GM21737 (cell line): ENCODE data around the gene TMEM53.

Experiments used
- ATAC-seq: cut with Tn5 transposase; IDR thresholded peaks from one replicate; pipeline ENCODE4 v1.9.1; 2021; ENCODE audit warnings: mild to moderate bottlenecking, moderate library complexity; ENCODE audit not compliant: unreplicated experiment

The TMEM53 gene

DNA sequence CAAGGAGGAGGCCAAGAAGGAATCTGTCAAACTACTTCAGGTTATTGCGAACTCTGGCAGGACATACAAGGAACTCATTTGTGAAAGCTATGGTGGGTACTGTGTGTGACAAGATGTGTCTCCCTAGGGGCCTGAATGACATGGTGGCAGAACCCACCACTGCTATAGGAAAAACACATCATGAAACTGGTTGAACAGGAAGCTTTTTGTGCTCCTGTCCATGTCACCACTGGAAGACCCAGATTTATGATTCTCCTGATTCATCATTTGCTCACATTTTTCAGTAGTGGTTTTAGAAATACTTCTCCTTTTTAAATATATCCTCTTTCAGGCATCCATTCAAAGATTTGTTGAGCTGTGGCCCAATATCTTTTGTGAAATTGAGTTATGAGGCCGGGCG is 23.9 kb upstream of the TMEM53 start:
- ATAC-seq, result no peak

DNA sequence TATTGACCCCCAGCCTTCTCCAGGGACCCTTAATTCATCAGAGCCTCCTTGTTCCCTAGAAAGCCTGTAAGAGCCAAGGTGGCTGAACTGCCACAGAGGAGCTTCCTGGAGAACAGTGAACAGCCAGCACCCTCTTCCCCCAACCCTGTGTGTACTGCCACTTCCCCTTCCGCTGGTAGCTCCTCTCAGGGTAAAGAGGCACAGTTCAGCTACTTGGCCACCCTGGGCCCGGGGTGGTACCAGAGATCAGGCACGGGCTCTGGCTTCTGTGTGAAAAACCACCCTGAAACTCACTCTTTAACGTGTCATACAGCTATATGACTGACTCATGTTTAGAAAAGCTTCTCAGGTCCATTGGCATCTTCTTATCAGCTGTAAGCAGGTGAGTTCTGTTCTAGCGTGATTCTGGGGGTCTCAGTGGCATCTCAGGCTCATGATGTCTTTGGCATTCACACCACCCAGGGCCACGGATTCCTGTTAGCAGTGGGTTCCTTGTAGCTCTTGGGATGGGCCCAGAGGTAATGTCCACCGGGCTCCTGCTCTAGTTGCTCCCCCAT is 22.6 kb upstream of the TMEM53 start:
- ATAC-seq, result no peak

- no peak for ATAC-seq
Observed at GRCh38 chr1:44696101-44696500, 21.8 kb upstream of the TMEM53 start.

- ATAC-seq, result no peak
Observed at GRCh38 chr1:44695671-44696070, 21.4 kb upstream of the TMEM53 start.

DNA sequence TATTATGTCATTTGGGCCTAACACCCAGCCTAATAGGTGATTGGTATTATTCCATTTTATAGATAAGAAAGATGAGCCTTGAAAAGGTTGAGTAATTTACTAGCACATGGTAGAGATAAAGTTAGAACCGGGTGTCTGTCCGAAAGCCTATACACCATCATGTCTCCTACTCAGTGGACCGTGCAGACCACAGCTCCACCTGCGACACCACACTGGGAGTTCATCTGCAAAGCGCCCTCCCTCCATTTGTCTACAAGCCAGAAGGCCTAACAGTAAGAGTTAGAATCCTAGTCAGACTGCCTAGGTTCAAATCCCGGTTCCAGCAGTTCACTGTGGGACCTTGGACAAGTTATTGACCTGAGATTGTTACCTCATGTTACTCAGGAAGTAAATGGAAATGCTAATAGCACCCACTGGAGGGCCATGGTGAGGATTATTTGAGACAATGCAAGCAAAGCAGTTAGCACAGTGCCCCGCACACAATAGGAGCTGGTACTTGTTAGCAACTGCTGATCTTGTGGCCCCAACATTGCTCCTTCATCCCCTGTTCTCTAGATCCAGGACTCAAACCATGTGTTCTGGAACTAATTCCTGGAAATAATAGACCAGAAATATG is 20.7 kb upstream of the TMEM53 start:
- peak; percentile 60 for ATAC-seq

DNA sequence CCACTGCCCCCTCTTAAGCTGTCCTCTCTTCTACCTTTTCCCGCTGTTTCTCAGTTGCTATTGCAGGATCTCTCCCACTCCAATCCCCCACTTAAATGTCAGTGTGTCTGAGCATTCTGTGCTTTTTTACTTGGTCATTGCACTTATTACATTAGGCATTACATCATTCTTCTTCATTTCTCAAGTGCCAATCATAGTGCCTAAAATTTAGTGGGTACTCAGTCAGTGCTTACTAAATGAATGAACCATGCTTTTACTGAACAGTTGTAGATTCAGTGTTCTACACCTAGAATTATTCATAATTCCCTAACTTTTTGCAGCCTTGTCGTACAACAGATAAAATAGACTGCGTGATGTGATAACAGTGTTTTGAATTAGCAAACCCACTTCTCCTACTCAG is 19.6 kb upstream of the TMEM53 start:
- no peak for ATAC-seq

- no peak for ATAC-seq
Observed at GRCh38 chr1:44693159-44693558, 18.9 kb upstream of the TMEM53 start.

DNA sequence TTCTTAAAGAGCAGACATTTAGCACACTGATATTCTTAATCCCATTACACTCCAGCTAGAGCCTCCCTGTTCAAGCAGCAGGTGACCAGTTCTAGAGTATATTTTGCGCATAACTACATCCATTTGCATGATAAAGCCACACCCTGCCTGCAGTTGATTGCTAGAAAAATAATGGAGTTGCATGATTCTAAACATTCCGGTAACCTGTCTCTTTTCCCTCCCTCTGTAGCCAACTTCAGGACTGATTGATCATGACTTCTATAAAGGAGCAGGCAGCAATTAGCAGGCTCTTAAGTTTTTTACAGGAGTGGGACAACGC is 15.1 kb upstream of the TMEM53 start:
- ATAC-seq, result no peak

DNA sequence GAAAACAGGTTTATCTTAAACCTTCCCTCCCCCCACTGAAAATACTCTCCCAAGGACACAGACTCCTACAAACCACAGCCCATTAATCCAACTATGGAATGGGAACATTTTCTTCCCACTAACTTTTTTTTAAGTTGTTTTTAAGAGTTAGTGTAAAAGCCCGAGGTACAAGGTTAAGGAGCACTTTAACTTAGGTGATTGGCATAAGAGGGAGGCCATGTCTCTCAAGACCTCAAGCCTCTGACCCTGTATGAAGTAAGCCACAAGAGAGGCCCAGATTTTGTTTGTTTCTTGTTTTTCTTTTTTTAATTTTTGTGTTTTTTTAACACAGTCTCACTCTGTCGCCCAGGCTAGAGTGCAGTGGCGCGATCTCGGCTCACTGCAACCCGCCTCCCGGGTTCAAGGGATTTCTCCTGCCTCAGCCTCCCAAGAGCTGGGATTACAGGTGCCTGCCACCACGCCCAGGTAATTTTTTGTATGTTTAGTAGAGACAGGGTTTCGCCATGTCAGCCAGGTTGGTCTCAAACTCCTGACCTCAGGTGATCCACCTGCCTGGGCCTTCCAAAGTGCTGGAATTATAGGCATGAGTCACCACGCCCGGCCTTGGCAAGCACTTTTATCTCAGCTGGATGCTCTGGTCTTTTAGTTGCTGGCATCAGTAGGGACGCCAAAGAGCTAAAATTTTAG is 14.6 kb upstream of the TMEM53 start:
- no peak for ATAC-seq

GRCh38 chr1:44685881-44686280 is 11.6 kb upstream of the TMEM53 start:
- no peak for ATAC-seq

GRCh38 chr1:44685218-44685617 is 10.9 kb upstream of the TMEM53 start:
- ATAC-seq, result no peak

DNA sequence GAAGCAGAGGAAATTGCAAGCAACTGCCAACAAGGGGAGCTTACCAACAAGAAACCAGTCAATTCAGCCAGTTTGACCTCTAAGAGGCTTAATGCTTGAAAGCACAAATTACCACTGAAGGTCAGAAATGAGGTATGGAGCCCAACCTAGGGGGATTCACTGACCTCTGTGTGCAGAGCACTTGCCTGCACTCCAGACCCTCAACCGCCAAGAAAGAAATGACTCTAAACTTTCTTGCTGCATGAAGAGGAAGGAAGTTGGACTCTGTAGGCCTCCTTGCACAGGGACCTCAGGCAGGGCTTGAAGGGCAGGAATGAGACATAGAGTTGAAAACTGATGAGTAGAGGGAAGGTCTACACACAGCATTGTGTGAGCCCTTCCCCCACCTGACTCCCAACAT is 10.2 kb upstream of the TMEM53 start:
- peak; percentile 79 for ATAC-seq

DNA sequence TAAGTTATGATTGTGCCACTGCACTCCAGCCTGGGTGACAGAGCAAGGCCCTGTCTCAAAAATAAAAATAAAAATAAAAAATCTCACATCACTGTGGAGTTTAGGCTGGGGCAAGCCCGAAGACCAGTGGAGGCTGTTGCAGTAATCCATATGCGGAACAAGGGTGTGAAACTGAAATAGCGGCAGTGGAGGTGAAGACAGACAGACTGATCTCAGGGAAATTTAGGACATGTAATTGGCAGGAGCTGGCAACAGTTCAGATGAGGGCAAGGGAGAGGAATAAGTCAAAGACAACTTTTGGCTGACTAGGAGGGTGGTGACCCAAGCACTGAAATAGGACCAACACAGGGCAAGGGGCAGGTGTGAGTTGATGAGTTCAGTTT is 8.6 kb upstream of the TMEM53 start:
- ATAC-seq, result no peak

DNA sequence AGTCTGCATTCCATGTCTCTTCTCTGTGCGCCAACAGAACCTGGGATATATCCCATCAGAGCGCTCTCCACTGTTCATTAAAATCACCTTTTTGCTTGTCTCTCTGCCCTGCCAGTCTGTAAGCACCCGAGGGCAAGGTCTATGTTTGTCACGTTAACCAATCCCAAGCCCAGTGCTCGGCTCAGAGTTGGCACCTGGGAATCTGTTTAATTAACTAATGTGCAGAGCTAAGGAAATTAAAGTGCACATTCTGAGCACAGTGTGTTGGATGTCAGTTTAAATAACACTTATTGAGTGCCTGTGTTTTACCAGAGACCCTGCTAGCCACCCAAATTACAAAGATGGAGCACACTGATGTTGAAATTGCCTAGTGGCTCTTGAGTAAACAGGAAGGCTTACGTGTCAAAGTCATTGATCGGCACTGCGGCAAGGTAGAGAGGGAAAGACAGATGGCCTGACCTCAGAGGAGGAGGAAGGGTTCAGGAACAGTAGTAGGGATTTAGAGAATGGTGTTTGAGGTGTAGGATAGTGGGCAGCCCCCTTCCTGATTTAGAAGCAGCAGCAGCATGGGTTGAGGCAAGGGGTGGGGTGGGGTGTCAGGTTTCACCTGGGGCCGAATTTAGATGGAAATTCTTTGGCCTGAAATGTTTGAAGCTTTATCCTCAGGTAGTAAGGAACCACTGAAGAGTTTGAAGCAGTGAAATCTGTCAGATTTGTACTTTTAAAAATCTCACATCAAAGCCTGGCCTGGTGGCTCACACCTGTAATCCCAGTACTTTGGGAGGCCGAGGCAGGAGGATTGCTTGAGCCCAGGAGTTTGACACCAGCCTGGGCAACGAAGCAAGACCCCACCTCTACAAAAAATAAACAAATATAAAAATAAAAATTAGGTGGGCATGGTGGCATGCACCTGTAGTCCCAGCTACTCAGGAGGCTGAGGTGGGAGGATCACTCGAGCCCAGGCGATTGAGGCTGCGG is 7.9 kb upstream of the TMEM53 start:
- no peak for ATAC-seq

DNA sequence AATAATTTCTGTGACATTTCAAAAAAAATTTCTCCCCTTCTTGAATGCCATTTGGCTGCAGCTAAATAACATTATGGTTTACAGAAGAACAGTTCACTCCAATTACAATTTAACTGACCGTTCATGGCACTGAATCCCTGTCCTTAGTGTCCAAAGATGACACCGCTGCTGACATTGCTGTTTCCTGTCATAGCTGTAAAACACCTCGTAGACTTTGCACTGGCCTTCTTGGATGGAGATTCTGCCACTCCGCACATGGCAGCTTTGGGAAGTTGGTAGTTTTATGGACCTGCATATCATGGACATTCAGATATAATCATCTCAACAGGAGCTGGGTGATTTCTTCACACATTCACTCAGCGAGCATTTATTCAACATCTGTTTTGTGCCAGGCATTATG is 5.2 kb upstream of the TMEM53 start:
- ATAC-seq, result no peak

GRCh38 chr1:44678626-44679025 is 4.3 kb upstream of the TMEM53 start:
- no peak for ATAC-seq

DNA sequence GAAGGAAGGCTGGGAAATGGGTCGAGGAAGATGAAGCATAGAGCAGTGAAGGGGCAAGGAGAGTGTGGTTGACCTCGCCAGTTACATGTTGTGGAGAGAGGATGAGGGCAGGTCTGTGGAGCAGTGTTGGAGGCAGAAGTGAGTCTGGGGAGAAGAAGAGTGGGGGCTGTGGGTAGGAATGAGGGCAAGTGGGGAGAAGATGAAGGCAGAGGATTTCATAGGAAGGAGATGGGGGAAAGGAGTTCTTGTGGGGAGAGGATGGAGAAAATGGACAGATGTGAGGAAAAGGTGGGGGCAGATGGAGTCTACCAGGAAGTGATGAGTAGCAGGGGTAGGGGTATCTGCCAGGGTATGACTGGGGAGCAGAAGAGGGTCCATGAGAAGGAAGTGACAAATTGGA is 3.8 kb upstream of the TMEM53 start:
- no peak for ATAC-seq

DNA sequence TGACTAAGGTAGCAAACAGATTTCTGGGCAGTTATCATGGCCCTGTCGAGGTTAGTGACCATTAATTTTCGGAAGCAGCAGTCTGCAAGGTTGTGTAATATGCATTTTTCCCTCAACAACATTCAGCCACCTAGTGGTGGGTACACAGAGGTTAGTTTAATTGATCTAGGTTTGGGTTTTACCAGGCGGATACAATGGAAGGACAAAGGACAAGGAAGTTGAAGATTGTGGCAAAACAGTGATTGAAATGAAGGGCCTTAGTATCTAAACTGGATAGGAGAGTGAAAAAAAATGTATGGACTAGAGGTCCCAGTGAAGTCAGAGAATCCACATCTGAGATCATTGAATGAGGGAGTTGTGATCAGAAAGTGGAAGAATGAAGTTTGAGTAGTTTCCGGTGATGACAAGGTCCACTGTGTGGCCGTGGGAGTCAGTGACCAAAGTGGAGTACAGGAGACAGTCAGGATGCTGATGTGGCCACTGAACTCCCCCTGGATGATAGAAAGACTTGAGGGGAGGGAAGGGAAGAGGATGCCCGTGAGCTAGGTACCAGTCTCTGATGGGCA is 3.0 kb upstream of the TMEM53 start:
- ATAC-seq, result no peak

DNA sequence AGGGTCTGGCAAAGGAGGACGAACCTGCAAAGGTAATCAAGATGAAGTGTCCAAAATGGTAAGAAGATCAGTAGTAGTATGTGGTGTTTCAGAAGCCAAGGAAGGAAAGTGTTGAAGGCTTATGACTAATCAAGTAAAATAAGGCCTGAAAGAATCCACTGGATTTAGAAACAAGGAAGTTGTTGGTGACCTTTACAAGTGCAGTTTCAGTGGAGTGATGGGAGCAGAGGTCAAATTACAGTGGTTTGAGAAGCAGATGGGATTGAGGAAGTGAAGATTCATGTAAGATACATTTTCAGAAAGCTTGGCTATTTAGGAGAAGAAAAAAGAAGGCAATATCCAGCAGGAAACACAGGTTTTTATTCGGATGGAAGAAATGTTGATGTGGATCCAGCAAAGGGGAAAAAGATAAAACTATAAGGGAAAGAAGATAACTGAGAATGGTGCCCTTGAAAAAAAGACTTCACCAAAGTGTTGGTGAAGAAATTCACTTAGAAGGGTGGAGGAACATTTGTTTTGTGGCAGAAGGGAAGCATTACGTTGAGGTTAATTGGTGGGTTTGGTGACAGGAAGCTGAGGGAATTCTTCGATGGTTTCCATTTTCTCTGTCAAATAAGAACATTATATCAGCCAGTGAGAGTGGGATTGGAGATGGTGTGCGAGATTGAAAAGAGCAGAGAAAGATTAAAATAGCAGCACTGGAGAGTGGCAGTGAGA is 2.4 kb upstream of the TMEM53 start:
- ATAC-seq, result no peak

DNA sequence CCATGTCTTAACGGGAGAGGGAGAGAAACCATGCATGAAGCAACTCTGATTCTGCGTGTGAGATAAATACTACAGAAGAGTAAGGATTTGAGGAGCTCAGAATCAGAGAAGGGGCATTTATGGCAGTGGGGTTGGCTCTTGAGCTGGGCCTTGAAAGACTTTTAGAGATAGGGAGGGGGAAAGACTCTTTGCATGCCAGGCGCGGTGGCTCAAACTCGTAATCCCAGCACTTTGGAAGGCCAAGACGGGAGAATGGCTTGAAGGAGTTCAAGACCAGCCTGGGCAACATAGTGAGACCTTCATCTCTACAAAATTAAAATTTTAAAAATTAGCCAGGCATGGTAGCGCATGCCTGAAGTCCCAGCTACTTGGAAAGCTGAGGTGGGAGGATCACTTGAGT is 905 bp upstream of the TMEM53 start:
- ATAC-seq, result no peak

DNA sequence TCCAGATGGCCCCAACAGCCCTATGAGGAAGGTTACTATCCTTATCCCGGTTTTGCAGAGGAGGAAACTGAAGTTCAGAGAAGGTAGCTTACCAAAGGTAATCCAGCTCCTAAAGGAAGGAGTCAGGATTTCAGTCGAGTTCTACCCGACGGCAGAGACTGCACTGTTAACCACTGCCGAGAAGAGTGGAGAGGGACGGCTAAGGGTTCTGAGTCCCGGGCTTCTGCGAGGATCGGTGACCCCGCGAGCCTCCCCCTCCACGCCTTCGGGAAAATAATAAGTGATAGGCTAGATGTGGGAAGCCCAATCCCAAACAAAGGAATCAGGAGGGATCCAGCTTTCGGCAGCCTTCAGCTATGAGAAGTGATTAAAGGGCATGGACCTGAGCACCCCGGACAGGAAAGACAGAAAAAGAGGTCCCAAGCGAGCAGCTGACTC is 587 bp downstream of the TMEM53 start:
- peak; percentile 1 for ATAC-seq
